K562 (cell line): Measurements from ENCODE around the gene SUOX. TPM values are rescaled to one million over a fixed set of nuclear protein-coding genes. Genes with fewer than 3 reads are reported as not detected.

Experiments used
- ATAC-seq: fragments of 200-7000 bp; cut with Tn5 transposase; 3 replicates; pipeline ENCODE4 v1.9.1; 2020; ENCODE audit warnings: moderate library complexity
- BruUV-seq: library from RNA; stranded (reverse); fragments of 400-500 nt; replicated peaks from 2 replicates; lab custom pipeline; 2021; lab: Mats Ljungman, UMichigan
- CTCF ChIA-PET: fragments of 300-600 bp; formaldehyde crosslinking; extraction: SDS; loops from one replicate; lab custom pipeline; 2021; ENCODE audit warnings: low intra/inter-chr PET ratio; lab: Yijun Ruan, JAX
- POLR2A ChIA-PET: fragments of 300-600, 350-650 bp; sonication (Branson Sonifier 250); formaldehyde crosslinking; extraction: SDS; loops from one replicate; lab custom pipeline; 2021; ENCODE audit warnings: antibody characterized with exemption, inconsistent platforms; lab: Yijun Ruan, JAX
- DNase-seq, 4 experiments: peaks; one replicate each; pipeline versions ENCODE4 v3.0.0 to v3.0.0-alpha.2; 2011 to 2018; ENCODE audit warnings: low spot score in 3 of 4, mixed read lengths in 3 of 4; ENCODE audit errors: extremely low read depth in 1 of 4
- FAIRE-seq: peaks from 2 replicates; lab custom pipeline; 2011; peaks lifted over from hg19 to GRCh38; lab: Jason Lieb, UNC
- H2AFZ ChIP-seq: 2 replicates; pipeline ENCODE4 v1.6.0; 2011; ENCODE audit warnings: low read depth, low read length, control low read depth, inconsistent platforms
- H3K27ac ChIP-seq: fragments of 200-600 bp; 3 replicates; pipeline ENCODE4 v1.8.0; 2011; ENCODE audit warnings: low read depth, mild to moderate bottlenecking, control low read depth, inconsistent platforms, low read length, moderate library complexity, mixed read lengths; ENCODE audit errors: extremely low read depth
- H3K27me3 ChIP-seq, 2 experiments: fragments of 300-600 bp in 1 of 2; 2 replicates in 1 of 2; 3 replicates in 1 of 2; pipeline versions ENCODE4 v1.6.0 to v1.8.0; 2011; ENCODE audit warnings: inconsistent platforms in 2 of 2, low read length in 2 of 2, mild to moderate bottlenecking in 1 of 2, mixed read lengths in 1 of 2, moderate library complexity in 1 of 2; ENCODE audit not compliant: control insufficient read depth in 2 of 2, insufficient read depth in 2 of 2
- H3K36me3 ChIP-seq: fragments of 300-600 bp; 3 replicates; pipeline ENCODE4 v1.8.0; 2011; ENCODE audit warnings: mild to moderate bottlenecking, low read length, inconsistent platforms; ENCODE audit not compliant: control insufficient read depth, insufficient read depth
- H3K4me1 ChIP-seq, 2 experiments: fragments of 200-600 bp in 1 of 2; replicated peaks in 1 of 2; 2 replicates in 1 of 2; 3 replicates in 1 of 2; pipeline versions ENCODE4 v1.5.1 to v1.8.0; 2011; ENCODE audit warnings: inconsistent platforms in 2 of 2, low read length in 2 of 2, mild to moderate bottlenecking in 1 of 2, mixed read lengths in 1 of 2, moderate library complexity in 1 of 2; ENCODE audit not compliant: control insufficient read depth in 2 of 2, insufficient read depth in 2 of 2
- H3K4me2 ChIP-seq: 2 replicates; pipeline ENCODE4 v1.6.1; 2011; ENCODE audit warnings: low read length, control low read depth, inconsistent platforms, mixed read lengths; ENCODE audit not compliant: insufficient read depth
- H3K4me3 ChIP-seq: fragments of 200-600 bp; sonication (generic), shearing (Covaris generic); 2 replicates; pipeline ENCODE4 v1.5.1; 2016; ENCODE audit warnings: control low read depth, inconsistent platforms
- H3K79me2 ChIP-seq: fragments of 200-600 bp; 3 replicates; pipeline ENCODE4 v1.8.0; 2011; ENCODE audit warnings: low read length, inconsistent platforms; ENCODE audit not compliant: control insufficient read depth, insufficient read depth
- H3K9ac ChIP-seq, 2 experiments: 2 replicates each; pipeline versions ENCODE4 v1.6.0 to v1.6.1; 2011; ENCODE audit warnings: low read depth in 2 of 2, low read length in 2 of 2, control low read depth in 1 of 2, inconsistent platforms in 1 of 2, mild to moderate bottlenecking in 1 of 2, mixed read lengths in 1 of 2; ENCODE audit not compliant: insufficient read depth in 1 of 2
- H3K9me1 ChIP-seq: one replicate; pipeline ENCODE4 v1.6.0; 2011; ENCODE audit warnings: inconsistent platforms, mild to moderate bottlenecking, low read length, moderate library complexity; ENCODE audit not compliant: control insufficient read depth, insufficient read depth
- H3K9me3 ChIP-seq: replicated peaks from 2 replicates; pipeline ENCODE4 v1.5.1; 2011; ENCODE audit warnings: low read depth, low read length, inconsistent platforms; ENCODE audit not compliant: control insufficient read depth, insufficient read depth
- H4K20me1 ChIP-seq: replicated peaks from 2 replicates; pipeline ENCODE4 v1.6.1; 2011; ENCODE audit warnings: low read length, inconsistent platforms, mixed read lengths; ENCODE audit not compliant: control insufficient read depth, insufficient read depth
- ARID2 ChIP-seq: fragments of 450-650 bp; IDR thresholded peaks from 2 replicates; pipeline ENCODE4 v1.6.1; 2017; ENCODE audit warnings: antibody characterized with exemption, mild to moderate bottlenecking
- ARID3B ChIP-seq: fragments of 250-450 bp; sonication (Bioruptor Pico); IDR thresholded peaks from 2 replicates; pipeline ENCODE4 v1.4.0; 2020; ENCODE audit warnings: borderline replicate concordance
- ELF2 ChIP-seq: fragments of 250-450 bp; sonication (Bioruptor Pico); IDR thresholded peaks from 2 replicates; pipeline ENCODE4 v1.5.0; 2021; ENCODE audit warnings: mild to moderate bottlenecking
- IRF9 ChIP-seq: fragments of 450-650 bp; IDR thresholded peaks from 2 replicates; pipeline ENCODE4 v1.6.1; 2016; ENCODE audit warnings: missing biosample characterization, missing genetic modification characterization
- KDM1A ChIP-seq, 2 experiments: fragments of 450-650 bp; IDR thresholded peaks; 2 replicates each; pipeline ENCODE4 v1.6.1; 2016; ENCODE audit warnings: mild to moderate bottlenecking in 2 of 2
- KDM5B ChIP-seq: fragments of 200-600 bp; sonication (generic); IDR thresholded peaks from 2 replicates; pipeline ENCODE4 v1.6.1; 2012; ENCODE audit warnings: low read depth, mild to moderate bottlenecking, moderate library complexity, low read length, control low read depth, inconsistent platforms; ENCODE audit not compliant: insufficient replicate concordance
- MEIS2 ChIP-seq: fragments of 450-650 bp; IDR thresholded peaks from 2 replicates; pipeline ENCODE4 v1.6.1; 2014; ENCODE audit warnings: mild to moderate bottlenecking; ENCODE audit not compliant: partially characterized antibody
- NFE2L1 ChIP-seq: fragments of 450-650 bp; IDR thresholded peaks from 2 replicates; pipeline ENCODE4 v1.6.1; 2016; ENCODE audit warnings: missing genetic modification characterization, low read depth, mild to moderate bottlenecking, missing compliant biosample characterization, moderate library complexity, borderline replicate concordance
- NR2C1 ChIP-seq, 2 experiments: fragments of 450-650 bp; IDR thresholded peaks; 2 replicates each; pipeline ENCODE4 v1.6.1; 2017; ENCODE audit warnings: mild to moderate bottlenecking in 2 of 2, antibody characterized with exemption in 1 of 2, inconsistent platforms in 1 of 2, missing compliant biosample characterization in 1 of 2, missing genetic modification characterization in 1 of 2
- PTRF ChIP-seq: fragments of 450-650 bp; IDR thresholded peaks from 2 replicates; pipeline ENCODE4 v1.6.1; 2016; ENCODE audit warnings: mild to moderate bottlenecking, missing genetic modification characterization, missing compliant biosample characterization
- RNF2 ChIP-seq: sonication (generic); IDR thresholded peaks from 2 replicates; pipeline ENCODE4 v1.6.1; 2016
- TAF1 ChIP-seq: IDR thresholded peaks from 2 replicates; pipeline ENCODE4 v1.6.1; 2011; ENCODE audit warnings: mild to moderate bottlenecking, low read length, moderate library complexity; ENCODE audit not compliant: insufficient read depth, control insufficient read depth, severe bottlenecking; ENCODE audit errors: extremely low read depth
- TRIM24 ChIP-seq, 2 experiments: fragments of 450-650 bp; IDR thresholded peaks; 2 replicates each; pipeline ENCODE4 v1.6.1; 2016
- YY1 ChIP-seq, 3 experiments: IDR thresholded peaks; 2 replicates each; pipeline ENCODE4 v1.6.1; 2011; ENCODE audit warnings: low read length in 2 of 3, mild to moderate bottlenecking in 2 of 3, moderate library complexity in 2 of 3, borderline replicate concordance in 1 of 3, control low read depth in 1 of 3, low read depth in 1 of 3; ENCODE audit not compliant: insufficient read depth in 3 of 3, insufficient replicate concordance in 2 of 3, control insufficient read depth in 1 of 3, insufficient read length in 1 of 3; ENCODE audit errors: extremely low read depth in 1 of 3
- ZNF146 ChIP-seq: IDR thresholded peaks from one replicate; pipeline ENCODE4 v1.6.1; 2018; ENCODE audit warnings: missing compliant biosample characterization; ENCODE audit not compliant: unreplicated experiment
- WGBS: fragments of 100-300 bp; shearing (Covaris generic); methylation state at CpG from one replicate; pipeline ENCODE4 v1.1.6; 2016; ENCODE audit warnings: low coverage, mixed read lengths; ENCODE audit not compliant: insufficient coverage; ENCODE audit errors: missing lambda C conversion rate; 5-methylcytosine and 5-hydroxymethylcytosine counted together
- in situ Hi-C: fragments of 300-500 bp; cut with MboI; formaldehyde crosslinking; loops from 4 replicates; pipeline ENCODE4 v1.15.0; 2018; ENCODE audit warnings: inconsistent platforms, mixed read lengths
- intact Hi-C: fragments of 100-400 bp; cut with micrococcal nuclease; formaldehyde crosslinking; loops from 2 replicates; pipeline ENCODE4 v1.14.2; 2022
- polyA plus RNA-seq, 8 experiments: library from polyadenylated mRNA; depleted of rRNA in 4 of 8; stranded (reverse) in 5 of 8; unstranded in 3 of 8; fragments of >200 nt; fragmentation: Nextera tagmentation in 2 of 8; fragmentation: Illumina TruSeq in 1 of 8; extraction: Ambion mirVana in 2 of 8; extraction: Trizol in 1 of 8; gene quantifications; 2 replicates each; pipeline versions ENCODE4 v1.2.1 to v1.2.3, GENCODE V29; 2011 to 2014; ENCODE audit warnings: inconsistent platforms in 1 of 8, missing spikeins in 1 of 8
- total RNA-seq, 7 experiments: library from RNA; depleted of rRNA in 6 of 7; stranded (reverse); fragments of >200 nt in 6 of 7; fragmentation: Illumina TruSeq in 2 of 7; extraction: Trizol in 2 of 7; gene quantifications; 2 replicates each; pipeline versions ENCODE4 v1.2.1 to v1.2.3, GENCODE V29; 2011 to 2021; ENCODE audit warnings: low replicate concordance in 1 of 7

Gene SUOX
- total and polyA plus RNA-seq, 9 of the 15 experiments (the other 6 are each of a cell fraction or from before 2014, with no cell fraction given), result 9.2 to 39.7 (median 25.4) TPM

DNA sequence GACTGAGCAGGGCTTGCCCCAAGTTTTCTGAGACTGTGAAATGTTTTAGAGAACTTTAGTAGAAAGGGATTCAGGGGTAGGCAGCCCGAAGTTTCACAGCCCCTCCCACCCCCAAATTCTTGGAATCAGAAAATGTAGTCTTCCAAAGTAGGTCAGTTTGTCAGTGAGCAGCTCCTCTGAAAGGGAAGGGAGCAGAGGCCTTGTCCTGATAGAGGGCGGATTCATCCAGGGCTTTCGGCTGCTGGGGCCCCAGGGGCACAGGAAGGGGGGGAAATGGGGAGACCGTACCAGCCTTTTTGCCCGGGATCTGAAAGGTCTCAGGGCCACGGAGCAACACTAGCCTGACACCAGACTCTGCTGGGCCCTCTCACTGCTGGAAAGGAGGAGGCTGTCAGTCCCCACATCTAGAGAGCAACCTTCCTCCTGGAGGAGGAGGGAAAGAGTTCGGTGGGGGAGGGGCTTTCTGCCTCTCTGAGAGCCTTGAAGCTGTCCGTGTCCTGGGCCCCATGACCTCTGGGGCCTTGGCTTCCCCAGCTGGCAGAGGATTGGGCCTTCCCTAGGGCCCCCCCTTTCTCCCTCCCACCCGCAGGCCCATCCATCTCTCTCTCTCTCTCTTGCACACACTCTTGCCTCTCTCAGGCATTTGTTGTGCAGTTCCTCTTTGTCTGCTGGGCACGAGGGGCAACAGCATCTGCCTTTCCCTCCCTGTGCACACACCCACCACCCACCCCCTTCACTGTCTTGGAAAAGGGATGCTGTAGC is 23.5 kb downstream of the SUOX start, which contains the start of gene IKZF4:
IKZF4 (plus strand) TSS at position 621 of the 762 bp plus-strand sequence. CDS start 451 bp downstream, outside the sequence.
- ChIA-PET POLR2A (interaction anchor here (0.5 to 4.0 kb wide), 12 partner anchors 10 to 594 kb away, joined by 3 to 28 read pairs (median 4); partner anchors contain the start of genes PA2G4, RAB5B and SUOX), CTCF (no interaction called here)
- Histone ChIP-seq H2AFZ (peak within 1 kb of the TSS; percentile 80), H3K4me1 (peaks cover 27 to 41% of the 10 kb centered on the region in 2 experiments), H3K9me1 (no peaks in the 10 kb centered on the region), H3K9me3 (no peaks in the 10 kb centered on the region), H3K36me3 (peaks cover 20% of the 10 kb centered on the region; the same call in 2 of the 3 replicates), H3K9ac (peak within 1 kb of the TSS; percentile 80 to 93), H3K27me3 (no peaks in the 10 kb centered on the region), H3K79me2 (peaks cover 55% of the 10 kb centered on the region), H3K4me2 (peak within 1 kb of the TSS; percentile 92), H3K4me3 (peak within 1 kb of the TSS; percentile 46), H3K27ac (peak within 1 kb of the TSS; percentile 82), H4K20me1 (no peaks in the 10 kb centered on the region)
- WGBS, result 3% methylated on average over 8 of the region's 10 CpGs
- intact Hi-C loops (loop anchor here (1.0 to 2.0 kb wide), 3 partner anchors 13 to 48 kb away; partner anchors contain the start of gene SUOX), in situ Hi-C loops (loop anchor here (10.0 kb wide), 1 partner anchor 206 kb away; the partner anchor contains the start of genes ORMDL2 and SARNP)
- FAIRE-seq (peak; percentile 86), ATAC-seq (peak; percentile 79), DNase-seq (peak; percentile 76 to 95 (median 81))
- BruUV-seq, result TSS peak; percentile 51
- TF ChIP-seq IRF9 (tag) (no peak), KDM1A (IDR thresholded peaks at IDR 0.05) (peak in 1 of 2 experiments; percentile 22; a peak in 1 of 4 replicates), NR2C1 (IDR thresholded peaks at IDR 0.05) (peak; percentile 77), NR2C1 (tag; IDR thresholded peaks at IDR 0.05) (peak; percentile 65), RNF2 (peak; percentile 72; the same call in 1 of the 2 replicates), MEIS2 (peak; percentile 49), ELF2 (CRISPR knock-in tag) (peak; percentile 51; the same call in 1 of the 2 replicates), PTRF (tag) (no peak), NFE2L1 (no peak), ARID2 (no peak), TAF1 (peak; percentile 70), ARID3B (no peak), TRIM24 (IDR thresholded peaks at IDR 0.05) (0 out of 4 replicates have a peak, but pooled peaks of 1 of the 2 experiments have one; percentile 6), KDM5B (peak; percentile 24), YY1 (IDR thresholded peaks at IDR 0.05; ENCODE audit: borderline replicate concordance in 1 of 3, control insufficient read depth in 1 of 3, extremely low read depth in 1 of 3, insufficient read depth in 3 of 3, insufficient read length in 1 of 3, insufficient replicate concordance in 2 of 3, low read depth in 1 of 3, low read length in 2 of 3) (peak in 1 of 3 experiments; percentile 47), ZNF146 (no peak)
